SK-N-SH (cell line): ENCODE data around the gene FBLN7. TPM values are rescaled to one million over a fixed set of nuclear protein-coding genes. Genes with fewer than 3 reads are reported as not detected.

Source experiments
- CTCF ChIA-PET: fragments of 300-600, 350-600 bp; formaldehyde crosslinking; extraction: SDS; loops from one replicate; lab custom pipeline; 2021; lab: Yijun Ruan, JAX
- POLR2A ChIA-PET: fragments of 350-600 bp; sonication (Branson Sonifier 250); formaldehyde crosslinking; extraction: SDS; loops from one replicate; lab custom pipeline; 2020; ENCODE audit warnings: antibody characterized with exemption, inconsistent platforms; lab: Yijun Ruan, JAX
- DNase-seq: peaks from one replicate; pipeline ENCODE4 v3.0.0; 2012
- H2AFZ ChIP-seq: fragments of 200-600 bp; sonication (generic); 2 replicates; pipeline ENCODE4 v1.8.1; 2016; ENCODE audit warnings: antibody characterized with exemption, mild to moderate bottlenecking, low read depth
- H3F3A ChIP-seq: fragments of 200-600 bp; sonication (generic); replicated peaks from 2 replicates; pipeline ENCODE3; 2016; ENCODE audit warnings: antibody characterized with exemption, mild to moderate bottlenecking; ENCODE audit not compliant: insufficient read depth
- H3K27ac ChIP-seq, 2 experiments: fragments of 200-500 bp in 1 of 2; fragments of 200-600 bp in 1 of 2; sonication (Bioruptor generic) in 1 of 2; sonication (generic), shearing (Covaris generic) in 1 of 2; 2 replicates each; pipeline versions ENCODE4 v1.5.1 to v1.6.1; 2014 to 2016; ENCODE audit warnings: low read depth in 2 of 2, inconsistent platforms in 1 of 2, low read length in 1 of 2, mild to moderate bottlenecking in 1 of 2, mixed read lengths in 1 of 2
- H3K27me3 ChIP-seq: fragments of 200-600 bp; sonication (generic), shearing (Covaris generic); 2 replicates; pipeline ENCODE4 v1.6.1; 2016; ENCODE audit warnings: mixed run types; ENCODE audit not compliant: insufficient read depth
- H3K36me3 ChIP-seq, 2 experiments: fragments of 200-500 bp in 1 of 2; fragments of 200-600 bp in 1 of 2; sonication (Bioruptor generic) in 1 of 2; sonication (generic) in 1 of 2; replicated peaks in 1 of 2; 2 replicates each; pipeline versions ENCODE3 to v1.5.1; 2014 to 2016; ENCODE audit warnings: low read length in 1 of 2, mild to moderate bottlenecking in 1 of 2; ENCODE audit not compliant: insufficient read depth in 2 of 2, control insufficient read depth in 1 of 2
- H3K4me1 ChIP-seq, 2 experiments: fragments of 200-500 bp in 1 of 2; fragments of 200-600 bp in 1 of 2; sonication (Bioruptor generic) in 1 of 2; sonication (generic), shearing (Covaris generic) in 1 of 2; 2 replicates each; pipeline versions ENCODE4 v1.5.1 to v1.6.1; 2014 to 2016; ENCODE audit warnings: low read depth in 1 of 2, low read length in 1 of 2, mixed run types in 1 of 2; ENCODE audit not compliant: insufficient read depth in 2 of 2, control insufficient read depth in 1 of 2
- H3K4me2 ChIP-seq: fragments of 200-600 bp; sonication (generic), shearing (Covaris generic); 2 replicates; pipeline ENCODE4 v1.6.1; 2017; ENCODE audit warnings: mixed run types
- H3K4me3 ChIP-seq, 2 experiments: fragments of 200-500 bp in 1 of 2; fragments of 200-600 bp in 1 of 2; sonication (Bioruptor generic) in 1 of 2; sonication (generic), shearing (Covaris generic) in 1 of 2; 2 replicates each; pipeline versions ENCODE4 v1.5.1 to v1.8.1; 2014 to 2016; ENCODE audit warnings: low read depth in 2 of 2, inconsistent platforms in 1 of 2, low read length in 1 of 2, mild to moderate bottlenecking in 1 of 2, mixed read lengths in 1 of 2, moderate library complexity in 1 of 2
- H3K79me2 ChIP-seq: fragments of 200-600 bp; sonication (generic); 2 replicates; pipeline ENCODE4 v1.8.1; 2017; ENCODE audit warnings: mild to moderate bottlenecking; ENCODE audit not compliant: insufficient read depth
- H3K9ac ChIP-seq: fragments of 200-600 bp; sonication (generic); 2 replicates; pipeline ENCODE4 v1.6.1; 2017; ENCODE audit warnings: mixed run types
- H3K9me2 ChIP-seq: fragments of 200-600 bp; sonication (generic); 2 replicates; pipeline ENCODE4 v1.6.1; 2017; ENCODE audit warnings: mixed run types
- H3K9me3 ChIP-seq: fragments of 200-600 bp; sonication (generic); 2 replicates; pipeline ENCODE4 v1.6.1; 2017; ENCODE audit warnings: mixed run types, mild to moderate bottlenecking, moderate library complexity
- H4K20me1 ChIP-seq: fragments of 200-600 bp; sonication (generic); 2 replicates; pipeline ENCODE4 v1.6.1; 2017; ENCODE audit warnings: mild to moderate bottlenecking, mixed run types; ENCODE audit not compliant: insufficient read depth
- CHD2 ChIP-seq: fragments of 150-350 bp; IDR thresholded peaks from 2 replicates; pipeline ENCODE4 v1.6.1; 2018; ENCODE audit warnings: low read length; ENCODE audit not compliant: partially characterized antibody
- EP300 ChIP-seq, 2 experiments: IDR thresholded peaks; 2 replicates each; pipeline versions ENCODE4 v1.4.0 to v1.6.1; 2012; ENCODE audit warnings: borderline replicate concordance in 1 of 2, low read depth in 1 of 2, low read length in 1 of 2
- EZH2phosphoT487 ChIP-seq: fragments of 200-600 bp; sonication (generic); IDR thresholded peaks from 2 replicates; pipeline ENCODE4 v1.6.1; 2017; ENCODE audit warnings: low read depth, mixed run types, mild to moderate bottlenecking, antibody characterized with exemption, moderate library complexity, borderline replicate concordance
- FOSL2 ChIP-seq: IDR thresholded peaks from 2 replicates; pipeline ENCODE4 v1.4.0; 2012; ENCODE audit warnings: low read depth, mild to moderate bottlenecking, moderate library complexity, borderline replicate concordance
- FOXM1 ChIP-seq: IDR thresholded peaks from 2 replicates; pipeline ENCODE4 v1.4.0; 2012; ENCODE audit warnings: low read depth, mild to moderate bottlenecking
- POLR2AphosphoS5 ChIP-seq: IDR thresholded peaks from 2 replicates; pipeline ENCODE4 v1.6.1; 2012; ENCODE audit warnings: low read depth, low read length
- RAD21 ChIP-seq: IDR thresholded peaks from 2 replicates; pipeline ENCODE4 v1.6.1; 2012; ENCODE audit warnings: mild to moderate bottlenecking, low read length
- RCOR1 ChIP-seq: fragments of 150-350 bp; IDR thresholded peaks from 2 replicates; pipeline ENCODE4 v1.6.1; 2017; ENCODE audit warnings: antibody characterized with exemption, low read length
- RFX5 ChIP-seq: IDR thresholded peaks from 2 replicates; pipeline ENCODE4 v1.6.1; 2012; ENCODE audit warnings: mild to moderate bottlenecking, improper control_type of control experiment, low read length
- RXRA ChIP-seq: IDR thresholded peaks from 2 replicates; pipeline ENCODE4 v1.4.0; 2012; ENCODE audit warnings: low read depth, mild to moderate bottlenecking, borderline replicate concordance
- TAF1 ChIP-seq: IDR thresholded peaks from 2 replicates; pipeline ENCODE4 v1.6.1; 2012; ENCODE audit warnings: low read depth, mild to moderate bottlenecking, low read length, moderate library complexity, borderline replicate concordance
- TEAD4 ChIP-seq: IDR thresholded peaks from 2 replicates; pipeline ENCODE4 v1.4.0; 2012; ENCODE audit warnings: mild to moderate bottlenecking, borderline replicate concordance; ENCODE audit not compliant: insufficient read depth
- YY1 ChIP-seq: IDR thresholded peaks from 2 replicates; pipeline ENCODE4 v1.4.0; 2012; ENCODE audit warnings: low read depth, mild to moderate bottlenecking
- WGBS: methylation state at CpG from one replicate; pipeline ENCODE4 v1.1.6; 2017; ENCODE audit warnings: low lambda C conversion rate; 5-methylcytosine and 5-hydroxymethylcytosine counted together
- polyA plus RNA-seq, 3 experiments: library from polyadenylated mRNA; depleted of rRNA; stranded (reverse); fragments of >200 nt; gene quantifications; 2 replicates each; pipeline ENCODE4 v1.2.3, GENCODE V29; 2012
- TF ChIP-seq, protein P1 (sequence below): IDR thresholded peaks from 2 replicates; pipeline ENCODE4 v1.4.0; 2012; ENCODE audit warnings: low read depth, borderline replicate concordance
- TF ChIP-seq, protein P2 (sequence below): IDR thresholded peaks from 2 replicates; pipeline ENCODE4 v1.6.1; 2012; ENCODE audit warnings: mild to moderate bottlenecking, low read depth, low read length, moderate library complexity
- TF ChIP-seq, protein P3 (sequence below): fragments of 150-350 bp; IDR thresholded peaks from 2 replicates; pipeline ENCODE4 v1.6.1; 2017; ENCODE audit warnings: antibody characterized with exemption, low read length, low read depth, borderline replicate concordance

The FBLN7 gene
- polyA plus RNA-seq, 1 of the 3 experiments (the other 2 are of a cell fraction) = 4.4 TPM

DNA sequence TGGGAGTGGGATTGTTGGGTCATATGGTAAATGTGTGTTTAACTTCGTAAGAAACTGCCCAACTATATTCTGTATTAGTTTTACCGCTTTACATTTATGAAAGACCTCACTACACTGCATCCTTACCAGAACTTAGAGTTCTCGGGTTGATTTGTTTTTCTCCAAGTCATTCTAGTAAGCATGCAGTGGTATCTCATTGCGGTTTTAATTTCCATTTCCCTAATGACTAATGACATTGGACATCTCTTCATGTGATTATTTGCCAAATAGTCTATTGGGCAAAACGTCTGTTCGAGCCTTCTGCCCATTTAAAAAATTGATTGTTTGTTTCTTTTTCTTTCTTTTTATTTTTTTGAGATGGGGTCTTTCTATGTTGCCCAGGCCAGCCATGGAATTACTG, 6.8 kb downstream of the FBLN7 start:
- POLR2A ChIA-PET = no interaction called here
- H3K27ac ChIP-seq = no peak overlapping the region
- DNase-seq = no peak

More for the DNA sequence above, 6.8 kb downstream of the FBLN7 start:
- Histone ChIP-seq H3K9me3 (no peaks in the 10 kb centered on the region), H3K36me3 (no peaks in the 10 kb centered on the region), H3K4me3 (no peak overlapping the region), H3F3A (peaks cover 12% of the 10 kb centered on the region), H3K4me1 (peaks cover 0 to 2% of the 10 kb centered on the region in 2 experiments; a peak in 2 of 4 replicates), H3K79me2 (no peaks in the 10 kb centered on the region), H3K4me2 (no peak overlapping the region), H3K9ac (no peak overlapping the region), H4K20me1 (no peaks in the 10 kb centered on the region), H2AFZ (no peak overlapping the region), H3K9me2 (no peaks in the 10 kb centered on the region), H3K27me3 (no peaks in the 10 kb centered on the region)
- CTCF ChIA-PET = no interaction called here
- TF ChIP-seq RFX5 = no peak
- TF ChIP-seq, protein P1, sequence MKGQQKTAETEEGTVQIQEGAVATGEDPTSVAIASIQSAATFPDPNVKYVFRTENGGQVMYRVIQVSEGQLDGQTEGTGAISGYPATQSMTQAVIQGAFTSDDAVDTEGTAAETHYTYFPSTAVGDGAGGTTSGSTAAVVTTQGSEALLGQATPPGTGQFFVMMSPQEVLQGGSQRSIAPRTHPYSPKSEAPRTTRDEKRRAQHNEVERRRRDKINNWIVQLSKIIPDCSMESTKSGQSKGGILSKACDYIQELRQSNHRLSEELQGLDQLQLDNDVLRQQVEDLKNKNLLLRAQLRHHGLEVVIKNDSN = no peak
- TF ChIP-seq FOXM1 = no peak
- no peak for TF ChIP-seq EZH2phosphoT487
- TF ChIP-seq, protein P2, sequence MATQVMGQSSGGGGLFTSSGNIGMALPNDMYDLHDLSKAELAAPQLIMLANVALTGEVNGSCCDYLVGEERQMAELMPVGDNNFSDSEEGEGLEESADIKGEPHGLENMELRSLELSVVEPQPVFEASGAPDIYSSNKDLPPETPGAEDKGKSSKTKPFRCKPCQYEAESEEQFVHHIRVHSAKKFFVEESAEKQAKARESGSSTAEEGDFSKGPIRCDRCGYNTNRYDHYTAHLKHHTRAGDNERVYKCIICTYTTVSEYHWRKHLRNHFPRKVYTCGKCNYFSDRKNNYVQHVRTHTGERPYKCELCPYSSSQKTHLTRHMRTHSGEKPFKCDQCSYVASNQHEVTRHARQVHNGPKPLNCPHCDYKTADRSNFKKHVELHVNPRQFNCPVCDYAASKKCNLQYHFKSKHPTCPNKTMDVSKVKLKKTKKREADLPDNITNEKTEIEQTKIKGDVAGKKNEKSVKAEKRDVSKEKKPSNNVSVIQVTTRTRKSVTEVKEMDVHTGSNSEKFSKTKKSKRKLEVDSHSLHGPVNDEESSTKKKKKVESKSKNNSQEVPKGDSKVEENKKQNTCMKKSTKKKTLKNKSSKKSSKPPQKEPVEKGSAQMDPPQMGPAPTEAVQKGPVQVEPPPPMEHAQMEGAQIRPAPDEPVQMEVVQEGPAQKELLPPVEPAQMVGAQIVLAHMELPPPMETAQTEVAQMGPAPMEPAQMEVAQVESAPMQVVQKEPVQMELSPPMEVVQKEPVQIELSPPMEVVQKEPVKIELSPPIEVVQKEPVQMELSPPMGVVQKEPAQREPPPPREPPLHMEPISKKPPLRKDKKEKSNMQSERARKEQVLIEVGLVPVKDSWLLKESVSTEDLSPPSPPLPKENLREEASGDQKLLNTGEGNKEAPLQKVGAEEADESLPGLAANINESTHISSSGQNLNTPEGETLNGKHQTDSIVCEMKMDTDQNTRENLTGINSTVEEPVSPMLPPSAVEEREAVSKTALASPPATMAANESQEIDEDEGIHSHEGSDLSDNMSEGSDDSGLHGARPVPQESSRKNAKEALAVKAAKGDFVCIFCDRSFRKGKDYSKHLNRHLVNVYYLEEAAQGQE = no peak
- no peak for TF ChIP-seq RCOR1
- no peak for TF ChIP-seq EP300 (IDR thresholded peaks at IDR 0.05; ENCODE audit: borderline replicate concordance in 1 of 2, low read depth in 1 of 2, low read length in 1 of 2)
- TF ChIP-seq FOSL2 = no peak
- TF ChIP-seq TEAD4 = no peak
- no peak for TF ChIP-seq CHD2
- TF ChIP-seq POLR2AphosphoS5 = no peak
- no peak for TF ChIP-seq TAF1
- TF ChIP-seq, protein P3, sequence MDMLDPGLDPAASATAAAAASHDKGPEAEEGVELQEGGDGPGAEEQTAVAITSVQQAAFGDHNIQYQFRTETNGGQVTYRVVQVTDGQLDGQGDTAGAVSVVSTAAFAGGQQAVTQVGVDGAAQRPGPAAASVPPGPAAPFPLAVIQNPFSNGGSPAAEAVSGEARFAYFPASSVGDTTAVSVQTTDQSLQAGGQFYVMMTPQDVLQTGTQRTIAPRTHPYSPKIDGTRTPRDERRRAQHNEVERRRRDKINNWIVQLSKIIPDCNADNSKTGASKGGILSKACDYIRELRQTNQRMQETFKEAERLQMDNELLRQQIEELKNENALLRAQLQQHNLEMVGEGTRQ = no peak
- no peak for TF ChIP-seq RXRA
- no peak for TF ChIP-seq RAD21
- TF ChIP-seq YY1 = no peak
- 95% methylated on average over 6 of the region's 6 CpGs for WGBS
